MM.1S (cell line): ENCODE data around the gene CEP85L.

ENCODE experiments used
- DNase-seq: peaks from one replicate; pipeline ENCODE4 v3.0.0-alpha.2; 2015
- H2AFZ ChIP-seq: fragments of 300-600 bp; sonication (generic); 2 replicates; pipeline ENCODE4 v1.6.0; 2016; ENCODE audit warnings: antibody characterized with exemption, low read length
- H3F3A ChIP-seq: fragments of 300-600 bp; sonication (generic); 2 replicates; pipeline ENCODE4 v1.6.1; 2016; ENCODE audit warnings: mild to moderate bottlenecking, antibody characterized with exemption, low read length, moderate library complexity, mixed read lengths; ENCODE audit not compliant: insufficient read depth
- H3K27ac ChIP-seq: fragments of 300-600 bp; sonication (generic); 2 replicates; pipeline ENCODE4 v1.5.1; 2016; ENCODE audit warnings: mild to moderate bottlenecking, low read length
- H3K27me3 ChIP-seq: fragments of 300-600 bp; sonication (generic); replicated peaks from 2 replicates; pipeline ENCODE4 v1.6.0; 2016; ENCODE audit warnings: low read length; ENCODE audit not compliant: insufficient read depth
- H3K36me3 ChIP-seq: fragments of 300-600 bp; sonication (generic); replicated peaks from 2 replicates; pipeline ENCODE4 v1.6.1; 2016; ENCODE audit warnings: mild to moderate bottlenecking, low read length, mixed read lengths; ENCODE audit not compliant: insufficient read depth
- H3K4me1 ChIP-seq: fragments of 300-600 bp; sonication (generic); 2 replicates; pipeline ENCODE4 v1.6.1; 2016; ENCODE audit warnings: low read length, mixed read lengths
- H3K4me2 ChIP-seq: fragments of 300-600 bp; sonication (generic); 2 replicates; pipeline ENCODE4 v1.6.0; 2016; ENCODE audit warnings: low read depth, low read length
- H3K4me3 ChIP-seq: fragments of 300-600 bp; sonication (generic); 2 replicates; pipeline ENCODE4 v1.5.1; 2016; ENCODE audit warnings: low read length, mixed read lengths
- H3K79me2 ChIP-seq: fragments of 300-600 bp; sonication (generic); 2 replicates; pipeline ENCODE4 v1.6.1; 2016; ENCODE audit warnings: mixed run types, low read length, mixed read lengths
- H3K9ac ChIP-seq: fragments of 300-600 bp; sonication (generic); 2 replicates; pipeline ENCODE4 v1.6.1; 2016; ENCODE audit warnings: low read length, mixed read lengths
- H3K9me2 ChIP-seq: fragments of 300-600 bp; sonication (generic); replicated peaks from 2 replicates; pipeline ENCODE4 v1.6.1; 2016; ENCODE audit warnings: mild to moderate bottlenecking, low read length, mixed read lengths; ENCODE audit not compliant: insufficient read depth
- H3K9me3 ChIP-seq: fragments of 300-600 bp; sonication (generic); replicated peaks from 2 replicates; pipeline ENCODE4 v1.6.1; 2016; ENCODE audit warnings: mild to moderate bottlenecking, low read length, mixed read lengths; ENCODE audit not compliant: insufficient read depth
- H4K20me1 ChIP-seq: fragments of 300-600 bp; sonication (generic); 2 replicates; pipeline ENCODE4 v1.6.1; 2016; ENCODE audit warnings: mild to moderate bottlenecking, low read length, moderate library complexity, mixed read lengths; ENCODE audit not compliant: insufficient read depth
- CTCF ChIP-seq: fragments of 300-600 bp; sonication (generic); IDR thresholded peaks from 2 replicates; pipeline ENCODE4 v1.5.1; 2016; ENCODE audit warnings: antibody characterized with exemption, low read length, mixed read lengths
- EZH2 ChIP-seq: fragments of 300-600 bp; sonication (generic); optimal IDR thresholded peaks from 2 replicates; pipeline ENCODE3; 2017; ENCODE audit warnings: low read depth, mild to moderate bottlenecking, antibody characterized with exemption, low read length, mixed read lengths
- EZH2phosphoT487 ChIP-seq: fragments of 300-600 bp; sonication (generic); IDR thresholded peaks from 2 replicates; pipeline ENCODE4 v1.6.1; 2018; ENCODE audit warnings: antibody characterized with exemption, low read length

CEP85L gene

GRCh38 chr6:118524686-118525085 is 126.7 kb downstream of the CEP85L start:
- Histone ChIP-seq H3K27me3 (no peaks in the 10 kb centered on the region), H3K4me1 (no peaks in the 10 kb centered on the region), H3K4me2 (no peak overlapping the region), H3K9ac (no peak overlapping the region), H3K4me3 (no peak overlapping the region), H3K27ac (no peak overlapping the region), H3F3A (no peaks in the 10 kb centered on the region), H3K79me2 (no peaks in the 10 kb centered on the region), H3K36me3 (no peaks in the 10 kb centered on the region), H3K9me3 (no peaks in the 10 kb centered on the region), H4K20me1 (no peaks in the 10 kb centered on the region), H3K9me2 (no peaks in the 10 kb centered on the region), H2AFZ (no peak overlapping the region)
- TF ChIP-seq EZH2, result no peak
- no peak for TF ChIP-seq CTCF
- TF ChIP-seq EZH2phosphoT487, result no peak
- DNase-seq, result no peak

- TF ChIP-seq EZH2, result no peak
- no peak for TF ChIP-seq CTCF
- TF ChIP-seq EZH2phosphoT487, result no peak
- H3K9ac ChIP-seq, result no peak overlapping the region
- H3K9me2 ChIP-seq, result no peaks in the 10 kb centered on the region
- no peaks in the 10 kb centered on the region for H3K79me2 ChIP-seq
- no peak overlapping the region for H2AFZ ChIP-seq
- H3K27me3 ChIP-seq, result no peaks in the 10 kb centered on the region
- H3K36me3 ChIP-seq, result no peaks in the 10 kb centered on the region
- H3K4me1 ChIP-seq, result no peaks in the 10 kb centered on the region
- H3K9me3 ChIP-seq, result no peaks in the 10 kb centered on the region
- no peak overlapping the region for H3K4me2 ChIP-seq
- H4K20me1 ChIP-seq, result no peaks in the 10 kb centered on the region
- no peak overlapping the region for H3K4me3 ChIP-seq
- H3K27ac ChIP-seq, result no peak overlapping the region
- H3F3A ChIP-seq, result no peaks in the 10 kb centered on the region
- DNase-seq, result no peak
Measured at GRCh38 chr6:118523216-118523615, 128.2 kb downstream of the CEP85L start.

GRCh38 chr6:118522422-118522821 is 129.0 kb downstream of the CEP85L start:
- TF ChIP-seq CTCF, result no peak
- no peak for TF ChIP-seq EZH2
- TF ChIP-seq EZH2phosphoT487, result no peak
- no peaks in the 10 kb centered on the region for H3F3A ChIP-seq
- H3K36me3 ChIP-seq, result no peaks in the 10 kb centered on the region
- H3K79me2 ChIP-seq, result no peaks in the 10 kb centered on the region
- no peaks in the 10 kb centered on the region for H3K9me2 ChIP-seq
- H3K4me2 ChIP-seq, result no peak overlapping the region
- H3K27me3 ChIP-seq, result no peaks in the 10 kb centered on the region
- H3K4me3 ChIP-seq, result no peak overlapping the region
- H3K9ac ChIP-seq, result no peak overlapping the region
- H3K9me3 ChIP-seq, result no peaks in the 10 kb centered on the region
- H2AFZ ChIP-seq, result no peak overlapping the region
- H4K20me1 ChIP-seq, result no peaks in the 10 kb centered on the region
- H3K4me1 ChIP-seq, result no peaks in the 10 kb centered on the region
- no peak overlapping the region for H3K27ac ChIP-seq
- no peak for DNase-seq

- H3K9me2 ChIP-seq, result no peaks in the 10 kb centered on the region
- no peak overlapping the region for H3K9ac ChIP-seq
- no peaks in the 10 kb centered on the region for H3F3A ChIP-seq
- H4K20me1 ChIP-seq, result no peaks in the 10 kb centered on the region
- no peak for DNase-seq
- H3K4me1 ChIP-seq, result no peaks in the 10 kb centered on the region
- no peaks in the 10 kb centered on the region for H3K36me3 ChIP-seq
- TF ChIP-seq EZH2phosphoT487, result no peak
- no peak for TF ChIP-seq CTCF
- no peak for TF ChIP-seq EZH2
- no peak overlapping the region for H3K27ac ChIP-seq
- no peaks in the 10 kb centered on the region for H3K79me2 ChIP-seq
- no peak overlapping the region for H3K4me3 ChIP-seq
- H2AFZ ChIP-seq, result no peak overlapping the region
- no peak overlapping the region for H3K4me2 ChIP-seq
- H3K27me3 ChIP-seq, result no peaks in the 10 kb centered on the region
- no peaks in the 10 kb centered on the region for H3K9me3 ChIP-seq
Measured at GRCh38 chr6:118514689-118515088, 136.7 kb downstream of the CEP85L start.
